Bronchial epithelial cell (primary cell): ENCODE data around the gene NEURL1. TPM values are rescaled to one million over a fixed set of nuclear protein-coding genes. Genes with fewer than 3 reads are reported as not detected.
A peak's percentile ranks its signal among the peaks of the same experiment; 100 is the strongest.

ENCODE experiments used
- DNase-seq: peaks from one replicate; pipeline ENCODE4 v3.0.0-alpha.2; 2010; ENCODE audit warnings: low read depth
- FAIRE-seq: peaks from 2 replicates; lab custom pipeline; 2011; peaks lifted over from hg19 to GRCh38; lab: Jason Lieb, UNC
- H3K27me3 ChIP-seq: 2 replicates; pipeline ENCODE4 v1.5.1; 2011; ENCODE audit warnings: low read length; ENCODE audit not compliant: control insufficient read depth, insufficient read depth
- H3K36me3 ChIP-seq: 2 replicates; pipeline ENCODE4 v1.5.1; 2011; ENCODE audit warnings: low read length; ENCODE audit not compliant: control insufficient read depth, insufficient read depth
- H3K4me3 ChIP-seq: 2 replicates; pipeline ENCODE4 v1.5.1; 2011; ENCODE audit warnings: mild to moderate bottlenecking, low read depth, low read length, control low read depth
- CTCF ChIP-seq: IDR thresholded peaks from 2 replicates; pipeline ENCODE4 v1.5.1; 2011; ENCODE audit warnings: mild to moderate bottlenecking, moderate library complexity, low read length, control low read depth, inconsistent platforms; ENCODE audit not compliant: insufficient read depth, severe bottlenecking
- total RNA-seq: library from RNA; depleted of rRNA; stranded (reverse); fragments of >200 nt; gene quantifications from 2 replicates; pipeline ENCODE4 v1.2.1, GENCODE V29; 2014

NEURL1 gene
- total RNA-seq, 1 donor from 2014 or later = 1.1 TPM

GRCh38 chr10:103580430-103580829, 86.9 kb downstream of the NEURL1 start:
- no peak for FAIRE-seq
- H3K4me3 ChIP-seq = no peak overlapping the region
- TF ChIP-seq CTCF = no peak
- DNase-seq = no peak
- no peaks in the 10 kb centered on the region for H3K36me3 ChIP-seq
- H3K27me3 ChIP-seq = peaks cover 4% of the 10 kb centered on the region

- no peak for DNase-seq
- Histone ChIP-seq H3K36me3 (no peaks in the 10 kb centered on the region), H3K4me3 (no peak overlapping the region), H3K27me3 (peaks cover 4% of the 10 kb centered on the region)
- no peak for FAIRE-seq
- no peak for TF ChIP-seq CTCF
These were observed 88.0 kb downstream of the NEURL1 start for GRCh38 chr10:103581499-103581898.

GRCh38 chr10:103582331-103583123, 89.0 kb downstream of the NEURL1 start:
- Histone ChIP-seq H3K27me3 (peaks cover 4% of the 10 kb centered on the region), H3K4me3 (no peak overlapping the region), H3K36me3 (no peaks in the 10 kb centered on the region)
- no peak for TF ChIP-seq CTCF
- DNase-seq = no peak
- FAIRE-seq = no peak

GRCh38 chr10:103583871-103584215, 90.3 kb downstream of the NEURL1 start:
- TF ChIP-seq CTCF = no peak
- Histone ChIP-seq H3K27me3 (peaks cover 4% of the 10 kb centered on the region), H3K36me3 (no peaks in the 10 kb centered on the region), H3K4me3 (peak overlapping the region; percentile 24)
- no peak for DNase-seq
- FAIRE-seq = no peak

GRCh38 chr10:103584216-103585010, 90.9 kb downstream of the NEURL1 start:
- H3K36me3 ChIP-seq = no peaks in the 10 kb centered on the region
- TF ChIP-seq CTCF = no peak
- peaks cover 4% of the 10 kb centered on the region for H3K27me3 ChIP-seq
- H3K4me3 ChIP-seq = peak overlapping the region; percentile 24
- DNase-seq = no peak
- FAIRE-seq = no peak
